Stomach (tissue), 9 donors: ENCODE data around the gene WDR76. TPM values are rescaled to one million over a fixed set of nuclear protein-coding genes. Genes with fewer than 3 reads are reported as not detected.
"Not testable (repeated sequence)": the region's sequence is repeated elsewhere in the genome, so short reads cannot be mapped to it uniquely, and the experiment has no call there.

Source experiments
- DNase-seq, 2 donors: peaks; one replicate each; pipeline versions ENCODE4 v3.0.0 to v3.0.0-alpha.2; 2013 to 2019
- H3K27ac ChIP-seq, 5 donors: fragments of 200-600 bp in 4 of 5; sonication (generic) in 4 of 5; one replicate each; pipeline ENCODE4 v1.5.1; 2013 to 2019; ENCODE audit warnings: mild to moderate bottlenecking in 1 of 5, moderate library complexity in 1 of 5
- H3K27me3 ChIP-seq, 3 donors: fragments of 200-600 bp; sonication (generic); one replicate each; pipeline ENCODE4 v1.5.1; 2017 to 2019; ENCODE audit warnings: mixed run types in 1 of 3
- H3K36me3 ChIP-seq, 4 donors: fragments of 200-600 bp; sonication (generic); 1 replicate in 3 of 4; 2 replicates in 1 of 4; pipeline ENCODE4 v1.5.1; 2016 to 2019
- H3K4me1 ChIP-seq, 4 donors: fragments of 200-600 bp; sonication (generic); one replicate each; pipeline ENCODE4 v1.5.1; 2016 to 2019
- H3K4me3 ChIP-seq, 4 donors: fragments of 200-600 bp; sonication (generic) in 3 of 4; one replicate each; pipeline ENCODE4 v1.5.1; 2016 to 2019; ENCODE audit warnings: mild to moderate bottlenecking in 1 of 4
- H3K9me3 ChIP-seq, 4 donors: fragments of 200-600 bp; sonication (generic); one replicate each; pipeline ENCODE4 v1.5.1; 2016 to 2019
- EP300 ChIP-seq: sonication (generic); formaldehyde crosslinking; IDR thresholded peaks from one replicate; pipeline ENCODE4 v1.6.1; 2017; ENCODE audit warnings: antibody characterized with exemption
- POLR2A ChIP-seq, 4 donors: fragments of 450-650 bp; IDR thresholded peaks; one replicate each; pipeline ENCODE4 v1.6.1; 2016; ENCODE audit warnings: antibody characterized with exemption in 4 of 4, control low read depth in 2 of 4, mild to moderate bottlenecking in 1 of 4, moderate library complexity in 1 of 4
- POLR2AphosphoS5 ChIP-seq, 3 donors: sonication (generic); formaldehyde crosslinking; IDR thresholded peaks; one replicate each; pipeline ENCODE4 v1.6.1; 2016; ENCODE audit warnings: antibody characterized with exemption in 3 of 3
- WGBS, 5 donors: extraction: QIAGEN DNeasy Blood & Tissue Kit in 3 of 5; methylation state at CpG; one replicate each; pipeline versions ENCODE4 v1.1.5 to v1.1.7; 2013 to 2018; 5-methylcytosine and 5-hydroxymethylcytosine counted together
- intact Hi-C: fragments of 100-400 bp; cut with DNase I; formaldehyde crosslinking; loops from one replicate; pipeline ENCODE4 v1.15.1; 2023; ENCODE audit warnings: low total_unique reads
- polyA plus RNA-seq, 3 donors: library from polyadenylated mRNA; stranded (reverse); fragments of 200-250 nt; gene quantifications; one replicate each; pipeline ENCODE4 v1.2.3, GENCODE V29; 2013
- total RNA-seq, 5 donors: library from RNA; depleted of rRNA; stranded (reverse); fragments of >200 nt; gene quantifications; one replicate each; pipeline versions ENCODE4 v1.1.0 to v1.2.3, GENCODE V29; 2014 to 2016
- TF ChIP-seq, protein P1 (sequence below), 7 experiments: fragments of 450-650 bp in 4 of 7; fragments of 200-600 bp in 3 of 7; sonication (generic) in 3 of 7; IDR thresholded peaks; one replicate each; pipeline ENCODE4 v1.5.1; 2016 to 2019; ENCODE audit warnings: antibody characterized with exemption in 7 of 7, control low read depth in 2 of 7, mild to moderate bottlenecking in 1 of 7
- donor health status: healthy with polysubstance abuse.
- donor health status: Bipolar disorder and iron deficiency.
- donor health status: healthy.

Gene WDR76
- total and polyA plus RNA-seq, 8 donors = 1.2 to 14.5 (median 3.8) TPM

DNA sequence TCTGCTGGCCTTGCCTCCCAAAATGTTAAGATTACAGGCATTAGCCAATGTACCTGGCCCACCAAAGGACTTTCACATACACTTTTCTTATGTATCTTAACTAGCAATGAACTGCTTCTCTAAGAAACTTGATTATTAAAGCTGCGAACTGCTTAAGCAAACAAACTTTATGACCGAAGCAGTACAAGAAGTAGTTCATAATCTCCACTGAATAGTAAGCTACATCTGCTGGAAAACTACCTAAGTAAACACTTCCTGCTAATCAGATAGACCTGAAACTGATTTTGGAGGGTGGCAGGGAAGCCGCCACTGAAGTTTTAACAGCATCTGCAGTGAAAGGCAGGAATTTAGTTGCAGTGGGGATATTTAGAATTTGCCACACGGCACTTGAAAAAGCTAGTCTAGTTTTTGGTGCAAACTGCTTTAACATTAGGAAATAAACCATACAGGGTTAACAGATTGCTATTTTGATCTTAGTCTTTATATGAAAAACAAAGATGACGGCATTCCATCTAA lies 18.3 kb upstream of the WDR76 start:
- Histone ChIP-seq H3K9me3 (no peaks in the 10 kb centered on the region), H3K4me1 (peaks cover 0 to 22% (median 3%) of the 10 kb centered on the region in 4 donors), H3K27me3 (no peaks in the 10 kb centered on the region), H3K27ac (no peak overlapping the region), H3K4me3 (no peak overlapping the region), H3K36me3 (peaks cover 81 to 100% (median 100%) of the 10 kb centered on the region in 4 donors)
- DNase-seq = no peak
- no peak for TF ChIP-seq POLR2AphosphoS5 (IDR thresholded peaks at IDR 0.05)
- TF ChIP-seq, protein P1, sequence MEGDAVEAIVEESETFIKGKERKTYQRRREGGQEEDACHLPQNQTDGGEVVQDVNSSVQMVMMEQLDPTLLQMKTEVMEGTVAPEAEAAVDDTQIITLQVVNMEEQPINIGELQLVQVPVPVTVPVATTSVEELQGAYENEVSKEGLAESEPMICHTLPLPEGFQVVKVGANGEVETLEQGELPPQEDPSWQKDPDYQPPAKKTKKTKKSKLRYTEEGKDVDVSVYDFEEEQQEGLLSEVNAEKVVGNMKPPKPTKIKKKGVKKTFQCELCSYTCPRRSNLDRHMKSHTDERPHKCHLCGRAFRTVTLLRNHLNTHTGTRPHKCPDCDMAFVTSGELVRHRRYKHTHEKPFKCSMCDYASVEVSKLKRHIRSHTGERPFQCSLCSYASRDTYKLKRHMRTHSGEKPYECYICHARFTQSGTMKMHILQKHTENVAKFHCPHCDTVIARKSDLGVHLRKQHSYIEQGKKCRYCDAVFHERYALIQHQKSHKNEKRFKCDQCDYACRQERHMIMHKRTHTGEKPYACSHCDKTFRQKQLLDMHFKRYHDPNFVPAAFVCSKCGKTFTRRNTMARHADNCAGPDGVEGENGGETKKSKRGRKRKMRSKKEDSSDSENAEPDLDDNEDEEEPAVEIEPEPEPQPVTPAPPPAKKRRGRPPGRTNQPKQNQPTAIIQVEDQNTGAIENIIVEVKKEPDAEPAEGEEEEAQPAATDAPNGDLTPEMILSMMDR (IDR thresholded peaks at IDR 0.05) = no peak
- no peak for TF ChIP-seq POLR2A (IDR thresholded peaks at IDR 0.05)
- no peak for TF ChIP-seq EP300
- WGBS, 5 donors = 58 to 84% (median 63%) methylated on average over 5 of the region's 5 CpGs
- intact Hi-C loops = no loop called here

DNA sequence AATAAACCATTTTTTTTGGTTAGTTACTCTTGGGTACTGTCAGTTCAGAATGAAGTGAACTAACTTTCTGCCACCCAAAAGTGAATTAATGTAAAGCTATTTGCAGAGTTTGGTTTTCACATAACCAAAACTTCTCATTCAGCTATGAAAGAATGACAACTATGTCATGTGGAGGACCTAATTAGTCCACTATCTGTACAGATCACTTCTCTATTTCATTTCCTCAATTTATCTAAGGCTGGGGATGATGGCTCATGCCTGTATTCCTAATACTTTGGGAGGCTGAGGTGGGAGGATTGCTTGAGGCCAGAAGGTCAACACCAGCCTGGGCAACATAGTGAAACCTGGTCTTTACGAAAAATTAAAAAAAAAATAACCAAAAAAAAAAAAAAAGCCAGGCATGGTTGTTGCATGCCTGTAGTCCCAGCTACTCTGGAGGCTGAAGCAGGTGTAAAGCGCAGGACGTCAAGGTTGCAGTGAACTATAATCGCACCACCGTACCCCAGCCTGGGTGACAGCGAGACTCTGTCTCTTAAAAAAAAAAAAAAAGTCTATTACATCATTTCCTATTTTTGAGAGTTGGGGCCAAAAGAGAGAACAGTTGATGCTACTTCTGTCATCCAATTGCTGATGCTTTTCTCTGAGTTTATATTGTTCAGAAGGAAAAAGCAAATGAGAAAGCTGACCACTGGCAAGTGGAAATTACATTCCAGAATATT lies 17.7 kb upstream of the WDR76 start:
- no peaks in the 10 kb centered on the region for H3K9me3 ChIP-seq
- no peaks in the 10 kb centered on the region for H3K27me3 ChIP-seq
- TF ChIP-seq, protein P1 (IDR thresholded peaks at IDR 0.05) = no peak
- intact Hi-C loops = no loop called here
- H3K4me1 ChIP-seq = peaks cover 0 to 22% (median 3%) of the 10 kb centered on the region in 4 donors
- no peak for DNase-seq
- no peak overlapping the region for H3K4me3 ChIP-seq
- 80 to 94% (median 91%) methylated on average over 6 of the region's 6 CpGs for WGBS, 5 donors
- peaks cover 88 to 100% (median 100%) of the 10 kb centered on the region in 4 donors for H3K36me3 ChIP-seq
- no peak overlapping the region for H3K27ac ChIP-seq

DNA sequence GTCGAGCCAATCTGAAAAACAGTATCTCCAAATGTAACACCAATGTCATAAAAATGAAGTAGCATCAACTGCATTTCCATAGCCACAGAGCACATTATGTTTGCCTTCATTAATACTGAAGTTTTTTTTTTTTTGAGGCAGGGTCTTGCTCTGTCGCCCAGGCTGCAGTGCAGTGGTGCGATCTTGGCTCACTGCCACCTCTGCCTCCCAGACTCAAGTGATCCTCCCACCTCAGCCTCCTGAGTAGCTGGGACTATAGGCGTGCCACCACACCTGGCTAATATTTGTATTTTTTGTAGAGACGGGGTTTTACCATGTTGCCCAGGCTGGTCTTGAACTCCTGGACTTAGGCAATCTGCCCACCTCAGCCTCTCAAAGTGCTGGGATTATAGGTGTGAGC lies 11.7 kb upstream of the WDR76 start:
- H3K27me3 ChIP-seq, DNase-seq, H3K27ac ChIP-seq, intact Hi-C loops, H3K9me3 ChIP-seq, H3K4me3 ChIP-seq: not testable (repeated sequence)
- 94 to 98% (median 95%) methylated on average over 5 of the region's 5 CpGs for WGBS, 5 donors
- Histone ChIP-seq H3K36me3 (peaks cover 59 to 88% (median 81%) of the 10 kb centered on the region in 4 donors), H3K4me1 (peaks cover 0 to 14% (median 6%) of the 10 kb centered on the region in 4 donors)

DNA sequence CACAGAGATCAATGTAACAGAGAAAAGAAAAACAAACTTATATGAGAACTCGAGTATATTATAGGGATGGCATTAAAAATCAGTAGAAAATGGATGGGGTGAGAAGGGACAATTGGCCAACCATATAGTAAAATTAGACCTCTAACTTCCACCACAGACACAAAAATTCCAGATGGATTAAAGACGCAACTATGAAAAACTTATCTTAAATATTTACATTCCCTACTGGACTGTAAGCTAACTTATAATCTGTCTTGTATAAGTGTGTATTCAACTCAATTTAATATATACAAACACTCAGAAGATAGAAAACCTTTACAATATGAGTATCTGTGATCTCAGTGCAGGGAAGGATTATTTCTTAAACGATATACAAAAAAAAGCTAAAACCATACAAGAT lies 5.3 kb upstream of the WDR76 start:
- WGBS, 5 donors = 23 to 38% (median 28%) methylated on average over 3 of the region's 3 CpGs
- no peak for DNase-seq
- TF ChIP-seq, protein P1 (IDR thresholded peaks at IDR 0.05) = no peak
- TF ChIP-seq POLR2AphosphoS5 (IDR thresholded peaks at IDR 0.05) = no peak
- no peak for TF ChIP-seq POLR2A (IDR thresholded peaks at IDR 0.05)
- no peak for TF ChIP-seq EP300
- peaks cover 7 to 23% (median 22%) of the 10 kb centered on the region in 4 donors for H3K36me3 ChIP-seq
- H3K4me3 ChIP-seq = no peak overlapping the region
- no peak overlapping the region for H3K27ac ChIP-seq
- intact Hi-C loops = no loop called here
- H3K4me1 ChIP-seq = peaks cover 26 to 62% (median 46%) of the 10 kb centered on the region in 4 donors
- no peaks in the 10 kb centered on the region for H3K27me3 ChIP-seq
- H3K9me3 ChIP-seq = no peaks in the 10 kb centered on the region
